GM23338 (cell line): Measurements from ENCODE around the gene AP2A2. TPM values are rescaled to one million over a fixed set of nuclear protein-coding genes. Genes with fewer than 3 reads are reported as not detected.

ENCODE experiments used
- ATAC-seq: fragments of 200-7000 bp; cut with Tn5 transposase; 3 replicates; pipeline ENCODE4 v1.9.1; 2020
- DNase-seq: peaks from one replicate; pipeline ENCODE4 v3.0.0-alpha.2; 2015; ENCODE audit warnings: low spot score
- H2AFZ ChIP-seq: fragments of 200-600 bp; sonication (generic); 2 replicates; pipeline ENCODE4 v1.8.0; 2016; ENCODE audit warnings: antibody characterized with exemption, mild to moderate bottlenecking, moderate library complexity
- H3F3A ChIP-seq: fragments of 200-600 bp; sonication (generic); replicated peaks from 2 replicates; pipeline ENCODE4 v1.8.0; 2017; ENCODE audit warnings: antibody characterized with exemption, mixed run types, low read depth
- H3K27ac ChIP-seq: fragments of 200-600 bp; sonication (generic); 2 replicates; pipeline ENCODE4 v1.6.1; 2016; ENCODE audit warnings: low read depth
- H3K27me3 ChIP-seq: fragments of 200-600 bp; sonication (generic); 2 replicates; pipeline ENCODE4 v1.8.0; 2016; ENCODE audit warnings: mild to moderate bottlenecking, mixed run types, moderate library complexity; ENCODE audit not compliant: insufficient read depth
- H3K36me3 ChIP-seq: fragments of 200-600 bp; sonication (generic); 2 replicates; pipeline ENCODE4 v1.8.0; 2016; ENCODE audit warnings: mild to moderate bottlenecking; ENCODE audit not compliant: insufficient read depth
- H3K4me1 ChIP-seq: fragments of 200-600 bp; sonication (generic); 2 replicates; pipeline ENCODE4 v1.8.0; 2016; ENCODE audit warnings: mild to moderate bottlenecking, moderate library complexity; ENCODE audit not compliant: insufficient read depth
- H3K4me2 ChIP-seq: fragments of 200-600 bp; sonication (generic); 2 replicates; pipeline ENCODE4 v1.7.1; 2017; ENCODE audit warnings: mixed run types
- H3K4me3 ChIP-seq: fragments of 200-600 bp; sonication (generic); 2 replicates; pipeline ENCODE4 v1.6.1; 2016; ENCODE audit warnings: mixed run types
- H3K79me2 ChIP-seq: fragments of 200-600 bp; sonication (generic); replicated peaks from 2 replicates; pipeline ENCODE4 v1.8.0; 2017; ENCODE audit warnings: mild to moderate bottlenecking; ENCODE audit not compliant: insufficient read depth
- H3K9me2 ChIP-seq: fragments of 200-600 bp; sonication (generic); 2 replicates; pipeline ENCODE4 v1.8.0; 2017; ENCODE audit not compliant: insufficient read depth
- H4K20me1 ChIP-seq: fragments of 200-600 bp; sonication (generic); replicated peaks from 2 replicates; pipeline ENCODE4 v1.8.0; 2017; ENCODE audit warnings: mild to moderate bottlenecking; ENCODE audit not compliant: insufficient read depth
- H3K27ac Mint-ChIP-seq: 2 replicates; pipeline ENCODE4 v1.8.0; 2020; ENCODE audit warnings: inconsistent platforms, mild to moderate bottlenecking, moderate library complexity, mixed read lengths
- H3K27me3 Mint-ChIP-seq: 3 replicates; pipeline ENCODE4 v1.8.0; 2022; ENCODE audit warnings: low read depth, mild to moderate bottlenecking, moderate library complexity, mixed read lengths, inconsistent platforms; ENCODE audit not compliant: insufficient read depth, poor library complexity
- H3K36me3 Mint-ChIP-seq: 3 replicates; pipeline ENCODE4 v1.8.0; 2021; ENCODE audit warnings: low read depth, mild to moderate bottlenecking, inconsistent platforms, moderate library complexity, mixed read lengths
- H3K4me1 Mint-ChIP-seq: 3 replicates; pipeline ENCODE4 v1.8.0; 2020; ENCODE audit warnings: mild to moderate bottlenecking, inconsistent platforms, mixed read lengths
- H3K4me3 Mint-ChIP-seq: 3 replicates; pipeline ENCODE4 v1.8.0; 2021; ENCODE audit warnings: moderate library complexity, mild to moderate bottlenecking, inconsistent platforms, mixed read lengths
- H3K9me3 Mint-ChIP-seq: 3 replicates; pipeline ENCODE4 v1.8.0; 2020; ENCODE audit warnings: moderate library complexity, mild to moderate bottlenecking, inconsistent platforms, mixed read lengths
- CREB1 ChIP-seq: fragments of 250-450 bp; sonication (Bioruptor Pico); IDR thresholded peaks from 2 replicates; pipeline ENCODE4 v1.5.0; 2020; ENCODE audit warnings: low read depth, mild to moderate bottlenecking, moderate library complexity
- CTCF ChIP-seq, 2 experiments: fragments of 200-600 bp in 1 of 2; sonication (generic) in 1 of 2; conservative IDR thresholded peaks; 2 replicates each; pipeline versions ENCODE4 v1.5.1 to v1.6.1; 2016 to 2017; ENCODE audit warnings: antibody characterized with exemption in 2 of 2, low read depth in 2 of 2, mild to moderate bottlenecking in 2 of 2, moderate library complexity in 1 of 2
- ETS1 ChIP-seq: IDR thresholded peaks from 2 replicates; pipeline ENCODE4 v1.6.1; 2016; ENCODE audit warnings: antibody characterized with exemption
- EZH2 ChIP-seq: fragments of 200-600 bp; sonication (generic); IDR thresholded peaks from one replicate; pipeline ENCODE4 v1.8.0; 2017; ENCODE audit warnings: antibody characterized with exemption, mild to moderate bottlenecking, low read depth; ENCODE audit not compliant: unreplicated experiment
- JUNB ChIP-seq: IDR thresholded peaks from one replicate; pipeline ENCODE4 v1.6.1; 2016; ENCODE audit warnings: antibody characterized with exemption; ENCODE audit not compliant: unreplicated experiment
- NANOG ChIP-seq: IDR thresholded peaks from 2 replicates; pipeline ENCODE4 v1.6.1; 2016; ENCODE audit warnings: antibody characterized with exemption, borderline replicate concordance
- POLR2AphosphoS5 ChIP-seq: IDR thresholded peaks from 2 replicates; pipeline ENCODE4 v1.6.1; 2016; ENCODE audit warnings: antibody characterized with exemption, low read depth
- REST ChIP-seq: IDR thresholded peaks from one replicate; pipeline ENCODE4 v1.6.1; 2018; ENCODE audit warnings: antibody characterized with exemption; ENCODE audit not compliant: unreplicated experiment
- STAT1 ChIP-seq: IDR thresholded peaks from one replicate; pipeline ENCODE4 v1.6.1; 2016; ENCODE audit warnings: antibody characterized with exemption; ENCODE audit not compliant: unreplicated experiment
- polyA plus RNA-seq: library from polyadenylated mRNA; unstranded; fragments of >200 nt; fragmentation: Nextera tagmentation; extraction: Ambion mirVana; gene quantifications from 2 replicates; pipeline ENCODE4 v1.2.1, GENCODE V29; 2016
- total RNA-seq: library from RNA; depleted of rRNA; stranded (reverse); fragments of >200 nt; shearing (Covaris generic); gene quantifications from 2 replicates; pipeline ENCODE4 v1.2.3, GENCODE V29; 2014

The AP2A2 gene
- total and polyA plus RNA-seq, 2 experiments from 2014 or later, result 23.7 to 47.5 TPM

GRCh38 chr11:1050581-1051355 is 125.1 kb downstream of the AP2A2 start:
- Histone ChIP-seq H3K4me3 (no peak overlapping the region), H3K36me3 (no peaks in the 10 kb centered on the region), H3K4me1 (no peaks in the 10 kb centered on the region), H3K79me2 (no peaks in the 10 kb centered on the region), H3K27me3 (no peaks in the 10 kb centered on the region), H3F3A (no peaks in the 10 kb centered on the region), H3K9me2 (no peaks in the 10 kb centered on the region), H4K20me1 (no peaks in the 10 kb centered on the region), H3K4me2 (no peak overlapping the region), H2AFZ (no peak overlapping the region), H3K27ac (no peak overlapping the region)
- DNase-seq (peak; percentile 85), ATAC-seq (peak; percentile 94)
- no peaks in the 10 kb centered on the region for H3K9me3 Mint-ChIP-seq
- no peaks in the 10 kb centered on the region; the same call in 2 of the 3 replicates for H3K4me1 Mint-ChIP-seq
- TF ChIP-seq STAT1 (no peak), CTCF (conservative IDR thresholded peaks at IDR 0.05; ENCODE audit: low read depth in 2 of 2) (peak; percentile 69 to 98)
- H3K27me3 Mint-ChIP-seq, result peaks cover 9% of the 10 kb centered on the region
- H3K36me3 Mint-ChIP-seq, result no peaks in the 10 kb centered on the region
- no peak overlapping the region for H3K27ac Mint-ChIP-seq
- no peak overlapping the region for H3K4me3 Mint-ChIP-seq

GRCh38 chr11:1051356-1052132 is 125.9 kb downstream of the AP2A2 start:
- Histone ChIP-seq H3K4me2 (no peak overlapping the region), H3K27me3 (no peaks in the 10 kb centered on the region), H3K27ac (no peak overlapping the region), H4K20me1 (no peaks in the 10 kb centered on the region), H3K36me3 (no peaks in the 10 kb centered on the region), H3K4me3 (no peak overlapping the region), H3K9me2 (no peaks in the 10 kb centered on the region), H3F3A (no peaks in the 10 kb centered on the region), H3K4me1 (no peaks in the 10 kb centered on the region), H3K79me2 (no peaks in the 10 kb centered on the region), H2AFZ (no peak overlapping the region)
- no peaks in the 10 kb centered on the region for H3K36me3 Mint-ChIP-seq
- no peaks in the 10 kb centered on the region; the same call in 2 of the 3 replicates for H3K4me1 Mint-ChIP-seq
- H3K27me3 Mint-ChIP-seq, result peaks cover 12% of the 10 kb centered on the region
- H3K9me3 Mint-ChIP-seq, result no peaks in the 10 kb centered on the region
- no peak overlapping the region for H3K4me3 Mint-ChIP-seq
- ATAC-seq (no peak), DNase-seq (no peak)
- H3K27ac Mint-ChIP-seq, result no peak overlapping the region
- TF ChIP-seq STAT1 (no peak), NANOG (no peak), CREB1 (CRISPR knock-in tag) (no peak), EZH2 (no peak), REST (no peak), ETS1 (no peak), POLR2AphosphoS5 (no peak), JUNB (no peak)
